Spleen (tissue), 11 donors: Measurements from ENCODE around the gene ZNF263. TPM values are rescaled to one million over a fixed set of nuclear protein-coding genes. Genes with fewer than 3 reads are reported as not detected.

Experiments used
- DNase-seq: peaks from one replicate; pipeline ENCODE4 v3.0.0-alpha.2; 2020
- H3K27ac ChIP-seq, 8 donors: fragments of 200-600 bp; sonication (generic) in 7 of 8; 1 replicate in 4 of 8; 2 replicates in 4 of 8; pipeline versions ENCODE4 v1.5.0 to v1.8.0; 2016 to 2021; ENCODE audit warnings: inconsistent platforms in 4 of 8, mild to moderate bottlenecking in 4 of 8, moderate library complexity in 1 of 8
- H3K27me3 ChIP-seq, 7 donors: fragments of 200-600 bp; sonication (generic) in 6 of 7; replicated peaks in 1 of 7; 1 replicate in 4 of 7; 2 replicates in 3 of 7; pipeline versions ENCODE4 v1.5.0 to v1.8.0; 2016 to 2021; ENCODE audit warnings: inconsistent platforms in 3 of 7, mild to moderate bottlenecking in 1 of 7
- H3K36me3 ChIP-seq, 6 donors: fragments of 200-600 bp; sonication (generic) in 5 of 6; 1 replicate in 4 of 6; 2 replicates in 2 of 6; pipeline versions ENCODE4 v1.5.0 to v1.8.0; 2016 to 2021; ENCODE audit warnings: inconsistent platforms in 2 of 6
- H3K4me1 ChIP-seq, 6 donors: fragments of 200-600 bp; sonication (generic) in 5 of 6; 1 replicate in 3 of 6; 2 replicates in 3 of 6; pipeline versions ENCODE4 v1.5.0 to v1.8.0; 2016 to 2021; ENCODE audit warnings: inconsistent platforms in 3 of 6
- H3K4me3 ChIP-seq, 8 donors: fragments of 200-600 bp; sonication (generic) in 7 of 8; 1 replicate in 4 of 8; 2 replicates in 4 of 8; pipeline versions ENCODE4 v1.5.0 to v1.8.0; 2016 to 2021; ENCODE audit warnings: inconsistent platforms in 4 of 8, mild to moderate bottlenecking in 4 of 8, moderate library complexity in 2 of 8
- H3K9me3 ChIP-seq, 8 donors: fragments of 200-600 bp; sonication (generic) in 7 of 8; 1 replicate in 4 of 8; 2 replicates in 4 of 8; pipeline versions ENCODE4 v1.5.0 to v1.8.0; 2016 to 2021; ENCODE audit warnings: inconsistent platforms in 4 of 8
- POLR2A ChIP-seq, 3 donors: fragments of 450-650 bp; IDR thresholded peaks; one replicate each; pipeline ENCODE4 v1.5.1; 2017; ENCODE audit warnings: antibody characterized with exemption in 3 of 3, mild to moderate bottlenecking in 1 of 3
- POLR2AphosphoS5 ChIP-seq, 3 donors: sonication (generic); formaldehyde crosslinking; IDR thresholded peaks; one replicate each; pipeline ENCODE4 v1.5.1; 2017; ENCODE audit warnings: antibody characterized with exemption in 3 of 3
- WGBS, 5 donors: extraction: QIAGEN DNeasy Blood & Tissue Kit in 3 of 5; methylation state at CpG; one replicate each; pipeline versions ENCODE4 v1.1.5 to v1.1.7; 2013 to 2018; 5-methylcytosine and 5-hydroxymethylcytosine counted together
- intact Hi-C: fragments of 100-400 bp; cut with DNase I; formaldehyde crosslinking; loops from one replicate; pipeline ENCODE4 v1.15.0; 2023; ENCODE audit warnings: low total_unique reads
- polyA plus RNA-seq, 3 donors: library from polyadenylated mRNA; stranded (reverse); fragments of 200-250 nt; gene quantifications; one replicate each; pipeline ENCODE4 v1.2.1, GENCODE V29; 2013
- total RNA-seq, 7 donors: library from RNA; depleted of rRNA in 3 of 7; stranded (reverse); fragments of >200 nt in 3 of 7; fragmentation: NEBNext Ultra II Directional in 4 of 7; extraction: Animal tissue kit (Norgen Biotek cat#: 25700) in 4 of 7; gene quantifications; one replicate each; pipeline versions ENCODE4 v1.1.0 to v1.2.1, GENCODE V29; 2016 to 2021
- TF ChIP-seq, protein P1 (sequence below), 11 experiments: fragments of 200-600 bp in 7 of 11; fragments of 450-650 bp in 4 of 11; sonication (generic) in 4 of 11; IDR thresholded peaks in 8 of 11; conservative IDR thresholded peaks in 3 of 11; 1 replicate in 7 of 11; 2 replicates in 4 of 11; pipeline versions ENCODE4 v1.4.0 to v1.8.0; 2016 to 2021; ENCODE audit warnings: antibody characterized with exemption in 11 of 11, inconsistent platforms in 4 of 11, mild to moderate bottlenecking in 1 of 11
- donor health status: healthy with polysubstance abuse.
- donor health status: DM: no; HTN: no; CAD: no; lungs with moderate emphysema.
- donor health status: DM: no; HTN: no; CAD: no.
- donor health status: Bipolar disorder and iron deficiency.
- donor health status: healthy.
- donor health status: DM: no; HTN: no; CAD: no.
- donor health status: DM: yes; HTN: yes; CAD: no.

The ZNF263 gene
- total and polyA plus RNA-seq, 10 donors, result 16.0 to 51.9 (median 36.5) TPM

DNA sequence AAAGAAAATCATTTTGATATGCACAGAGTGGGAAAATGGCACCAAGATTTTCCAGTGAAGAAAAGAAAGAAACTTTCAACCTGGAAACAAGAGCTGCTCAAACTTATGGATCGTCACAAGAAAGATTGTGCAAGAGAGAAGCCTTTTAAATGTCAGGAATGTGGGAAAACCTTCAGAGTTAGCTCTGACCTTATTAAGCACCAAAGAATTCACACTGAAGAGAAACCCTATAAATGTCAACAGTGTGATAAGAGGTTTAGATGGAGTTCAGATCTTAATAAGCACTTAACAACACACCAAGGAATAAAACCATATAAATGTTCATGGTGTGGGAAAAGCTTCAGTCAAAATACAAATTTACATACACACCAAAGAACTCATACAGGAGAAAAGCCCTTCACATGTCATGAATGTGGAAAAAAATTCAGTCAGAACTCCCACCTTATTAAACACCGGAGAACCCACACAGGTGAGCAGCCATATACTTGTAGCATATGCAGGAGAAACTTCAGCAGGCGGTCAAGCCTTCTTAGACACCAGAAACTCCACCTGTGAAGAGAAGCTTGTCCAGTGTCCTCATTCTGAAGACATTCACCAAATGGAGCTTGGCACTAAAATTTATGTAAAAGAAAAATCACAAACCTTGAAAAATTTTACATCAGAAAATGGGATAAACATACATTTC lies 34.2 kb downstream of the ZNF263 start:
- Histone ChIP-seq H3K9me3 (peaks cover 39 to 100% (median 100%) of the 10 kb centered on the region in 8 donors), H3K36me3 (peaks cover 21 to 74% (median 55%) of the 10 kb centered on the region in 6 donors), H3K4me3 (no peak overlapping the region), H3K27me3 (no peaks in the 10 kb centered on the region), H3K4me1 (no peaks in the 10 kb centered on the region), H3K27ac (no peak overlapping the region)
- 92 to 98% (median 97%) methylated on average over 3 of the region's 3 CpGs for WGBS, 5 donors
- TF ChIP-seq, protein P1, sequence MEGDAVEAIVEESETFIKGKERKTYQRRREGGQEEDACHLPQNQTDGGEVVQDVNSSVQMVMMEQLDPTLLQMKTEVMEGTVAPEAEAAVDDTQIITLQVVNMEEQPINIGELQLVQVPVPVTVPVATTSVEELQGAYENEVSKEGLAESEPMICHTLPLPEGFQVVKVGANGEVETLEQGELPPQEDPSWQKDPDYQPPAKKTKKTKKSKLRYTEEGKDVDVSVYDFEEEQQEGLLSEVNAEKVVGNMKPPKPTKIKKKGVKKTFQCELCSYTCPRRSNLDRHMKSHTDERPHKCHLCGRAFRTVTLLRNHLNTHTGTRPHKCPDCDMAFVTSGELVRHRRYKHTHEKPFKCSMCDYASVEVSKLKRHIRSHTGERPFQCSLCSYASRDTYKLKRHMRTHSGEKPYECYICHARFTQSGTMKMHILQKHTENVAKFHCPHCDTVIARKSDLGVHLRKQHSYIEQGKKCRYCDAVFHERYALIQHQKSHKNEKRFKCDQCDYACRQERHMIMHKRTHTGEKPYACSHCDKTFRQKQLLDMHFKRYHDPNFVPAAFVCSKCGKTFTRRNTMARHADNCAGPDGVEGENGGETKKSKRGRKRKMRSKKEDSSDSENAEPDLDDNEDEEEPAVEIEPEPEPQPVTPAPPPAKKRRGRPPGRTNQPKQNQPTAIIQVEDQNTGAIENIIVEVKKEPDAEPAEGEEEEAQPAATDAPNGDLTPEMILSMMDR (IDR thresholded peaks at IDR 0.05 in 8 of 11, conservative IDR thresholded peaks at IDR 0.05 in 3 of 11), result no peak
- TF ChIP-seq POLR2AphosphoS5 (IDR thresholded peaks at IDR 0.05) (no peak), POLR2A (IDR thresholded peaks at IDR 0.05) (no peak)
- intact Hi-C loops, result loop anchor here (10.0 kb wide), 1 partner anchor 67 kb away; no protein-coding TSS in a partner anchor
- DNase-seq, result no peak

GRCh38 chr16:3321816-3322215 lies 38.5 kb downstream of the ZNF263 start:
- Histone ChIP-seq H3K27ac (no peak overlapping the region), H3K9me3 (peaks cover 32 to 100% (median 99%) of the 10 kb centered on the region in 8 donors), H3K4me1 (no peaks in the 10 kb centered on the region), H3K27me3 (no peaks in the 10 kb centered on the region), H3K36me3 (peaks cover 10 to 31% (median 14%) of the 10 kb centered on the region in 6 donors), H3K4me3 (no peak overlapping the region)
- WGBS, 5 donors, result 62 to 68% (median 66%) methylated on average over 2 of the region's 2 CpGs
- intact Hi-C loops, result no loop called here
- no peak for TF ChIP-seq POLR2A (IDR thresholded peaks at IDR 0.05)
- TF ChIP-seq, protein P1 (IDR thresholded peaks at IDR 0.05 in 8 of 11, conservative IDR thresholded peaks at IDR 0.05 in 3 of 11), result no peak
- TF ChIP-seq POLR2AphosphoS5 (IDR thresholded peaks at IDR 0.05), result no peak
- no peak for DNase-seq

GRCh38 chr16:3327514-3327913 lies 44.2 kb downstream of the ZNF263 start:
- TF ChIP-seq, protein P1 (IDR thresholded peaks at IDR 0.05 in 8 of 11, conservative IDR thresholded peaks at IDR 0.05 in 3 of 11), result no peak
- TF ChIP-seq POLR2AphosphoS5 (IDR thresholded peaks at IDR 0.05) (no peak), POLR2A (IDR thresholded peaks at IDR 0.05) (no peak)
- H3K4me1 ChIP-seq, result no peaks in the 10 kb centered on the region
- H3K27ac ChIP-seq, result no peak overlapping the region
- 76 to 86% (median 82%) methylated on average over 4 of the region's 4 CpGs for WGBS, 5 donors
- no peak overlapping the region for H3K4me3 ChIP-seq
- H3K27me3 ChIP-seq, result no peaks in the 10 kb centered on the region
- no peak for DNase-seq
- no peaks in the 10 kb centered on the region for H3K36me3 ChIP-seq
- H3K9me3 ChIP-seq, result peaks cover 5 to 86% (median 65%) of the 10 kb centered on the region in 8 donors
- intact Hi-C loops, result no loop called here

DNA sequence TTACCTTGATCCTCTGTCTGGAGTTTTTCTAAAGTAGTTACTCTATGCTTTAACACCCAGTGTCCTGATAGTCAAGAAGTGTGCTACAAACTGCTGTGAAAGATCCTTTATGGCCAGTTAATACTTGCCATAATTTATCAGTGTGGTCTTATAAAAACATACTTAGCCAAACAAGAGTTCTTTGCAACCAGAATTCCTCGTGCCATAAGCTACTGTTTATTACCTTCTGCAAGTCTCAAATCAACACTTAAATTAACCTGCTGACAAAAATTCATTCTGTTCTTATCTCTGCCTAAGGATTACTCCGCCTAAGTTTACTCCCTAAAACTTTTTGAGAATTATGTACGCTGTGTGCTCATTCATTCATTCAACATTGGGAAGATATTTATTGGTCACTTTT lies 44.8 kb downstream of the ZNF263 start:
- TF ChIP-seq POLR2A (IDR thresholded peaks at IDR 0.05) (no peak), POLR2AphosphoS5 (IDR thresholded peaks at IDR 0.05) (no peak)
- TF ChIP-seq, protein P1 (IDR thresholded peaks at IDR 0.05 in 8 of 11, conservative IDR thresholded peaks at IDR 0.05 in 3 of 11), result no peak
- Histone ChIP-seq H3K27me3 (no peaks in the 10 kb centered on the region), H3K4me1 (no peaks in the 10 kb centered on the region), H3K36me3 (no peaks in the 10 kb centered on the region), H3K9me3 (peaks cover 5 to 85% (median 61%) of the 10 kb centered on the region in 8 donors), H3K27ac (no peak overlapping the region), H3K4me3 (no peak overlapping the region)
- no peak for DNase-seq
- intact Hi-C loops, result no loop called here
- WGBS, 5 donors, result 47 to 70% (median 52%) methylated on average over 3 of the region's 3 CpGs
